AG20443 (cell line): ENCODE data around the gene RPS17.
"Not testable (repeated sequence)": the region's sequence is repeated elsewhere in the genome, so short reads cannot be mapped to it uniquely, and the experiment has no call there.

Experiments used
- DNase-seq: peaks from one replicate; pipeline ENCODE4 v3.0.0; 2012; ENCODE audit warnings: low spot score, mixed read lengths

RPS17 gene

DNA sequence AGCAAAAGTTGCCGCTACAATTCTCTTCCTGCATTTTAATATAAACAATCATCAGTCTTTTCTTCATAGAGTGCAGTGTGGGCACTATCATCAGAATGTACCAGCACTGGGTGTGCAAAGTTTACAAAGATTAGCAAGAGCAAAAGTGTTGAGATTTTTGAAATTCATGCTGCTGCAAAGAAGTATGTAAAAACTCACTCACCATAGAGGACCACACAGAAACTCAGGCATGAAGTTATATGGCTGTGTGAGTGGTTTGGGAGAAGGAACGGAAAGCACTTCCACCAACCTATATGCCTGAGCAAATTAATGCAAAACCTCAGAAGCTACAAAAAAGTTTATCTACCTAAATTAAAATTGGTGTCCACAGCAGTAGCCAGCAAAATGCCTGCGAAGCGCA lies 32.6 kb downstream of the RPS17 start:
- not testable (repeated sequence) for DNase-seq

DNA sequence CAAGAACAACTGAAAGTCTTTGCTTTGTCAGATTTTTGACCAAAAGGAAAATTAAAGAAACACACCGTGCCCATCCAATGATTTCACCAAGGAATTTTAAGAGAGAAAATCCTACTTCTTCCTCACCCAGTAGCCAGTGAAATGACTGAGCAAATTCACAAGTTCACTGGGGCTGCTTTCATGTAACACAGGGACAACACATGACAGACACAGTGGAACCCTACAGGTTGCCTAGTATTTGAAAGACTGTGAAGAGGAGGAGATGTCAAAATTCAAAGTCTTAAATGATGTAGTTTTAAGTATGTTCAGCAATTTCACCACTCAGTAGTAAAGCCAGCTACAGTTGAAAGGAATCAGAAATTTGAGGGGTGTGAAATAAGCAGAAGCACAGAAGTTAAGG lies 33.2 kb downstream of the RPS17 start:
- not testable (repeated sequence) for DNase-seq

DNA sequence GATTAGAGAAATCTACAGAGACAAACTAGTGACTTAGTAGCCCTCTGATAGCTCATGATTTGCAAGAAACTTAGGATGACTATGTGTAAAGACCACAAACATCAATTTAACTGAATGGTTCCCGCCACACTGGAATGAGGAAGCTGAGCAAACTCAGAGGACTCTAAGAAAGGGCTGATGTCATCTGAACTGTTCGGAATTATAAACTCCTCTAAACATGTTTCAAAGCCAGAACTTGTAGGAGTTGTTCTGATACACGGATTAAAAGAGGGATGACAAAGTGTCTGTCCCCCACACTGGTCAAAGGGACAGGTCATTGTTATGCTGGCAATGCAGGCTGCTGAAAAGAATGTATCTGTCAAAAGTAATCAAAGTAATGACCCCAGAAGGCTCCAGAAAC lies 34.4 kb downstream of the RPS17 start:
- not testable (repeated sequence) for DNase-seq

DNA sequence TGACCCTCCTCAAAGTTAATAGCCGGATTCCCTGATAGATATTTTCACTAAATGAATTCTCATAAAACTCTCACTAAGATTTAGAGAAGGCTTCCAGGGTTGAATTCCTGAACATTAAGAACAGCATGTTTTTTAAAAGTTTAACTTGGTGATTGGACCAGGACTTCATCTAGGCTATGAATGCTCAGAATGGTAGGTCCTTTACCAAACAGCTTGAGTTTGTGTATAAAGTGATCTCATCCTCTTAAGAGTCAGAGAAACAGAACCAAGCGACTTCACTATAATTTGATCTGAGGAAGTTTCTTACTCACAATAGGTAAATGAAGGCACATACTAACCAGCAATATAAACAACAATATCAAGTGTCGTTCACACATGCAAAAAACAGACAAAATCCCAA lies 36.2 kb downstream of the RPS17 start:
- DNase-seq: not testable (repeated sequence)

DNA sequence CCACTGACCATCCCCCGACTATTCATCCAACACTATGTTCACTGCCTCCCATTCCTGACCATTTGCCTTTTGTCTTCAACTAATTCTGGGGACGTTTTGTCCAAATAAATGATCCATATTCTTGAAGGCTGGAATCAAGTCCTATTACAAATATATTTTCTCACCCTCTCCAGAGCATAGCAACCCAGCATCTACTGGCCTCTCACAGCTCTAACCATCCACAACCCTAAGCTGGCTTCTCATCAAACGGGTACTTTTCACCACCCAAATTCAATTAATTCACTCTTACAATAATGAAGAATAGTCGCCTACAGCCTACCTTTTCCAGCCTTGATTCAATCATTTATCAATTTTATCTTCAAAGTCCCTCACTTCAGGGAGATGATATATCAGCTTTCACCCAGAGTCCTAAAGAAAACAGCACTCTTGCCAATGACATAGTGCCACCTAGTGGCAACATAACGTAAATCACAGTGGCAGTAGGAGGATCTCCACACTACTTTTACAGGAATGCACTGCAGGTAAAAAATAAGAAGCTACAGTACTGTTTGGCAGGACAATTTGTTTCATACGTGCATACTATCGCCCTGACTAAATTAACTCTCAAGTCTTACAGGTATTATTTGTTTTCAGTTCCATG lies 37.4 kb downstream of the RPS17 start:
- not testable (repeated sequence) for DNase-seq

DNA sequence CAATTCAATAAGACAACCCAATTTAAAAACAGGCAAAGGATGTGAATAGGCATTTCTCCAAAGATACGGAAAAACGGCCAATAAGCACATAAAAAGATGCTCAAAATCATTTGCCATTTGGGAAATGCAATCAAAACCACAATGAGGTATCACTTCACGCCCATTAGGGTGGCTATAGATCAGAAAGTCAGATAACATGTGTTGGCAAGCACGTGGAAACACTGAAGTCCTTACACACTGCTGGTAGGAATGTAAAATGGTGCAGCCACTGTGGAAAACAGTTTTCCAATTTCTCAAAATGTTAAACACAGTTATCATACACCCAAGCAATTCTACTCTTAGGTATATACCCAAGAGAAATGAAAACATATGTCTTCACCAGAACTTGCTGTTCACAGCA lies 39.5 kb downstream of the RPS17 start:
- DNase-seq: not testable (repeated sequence)

DNA sequence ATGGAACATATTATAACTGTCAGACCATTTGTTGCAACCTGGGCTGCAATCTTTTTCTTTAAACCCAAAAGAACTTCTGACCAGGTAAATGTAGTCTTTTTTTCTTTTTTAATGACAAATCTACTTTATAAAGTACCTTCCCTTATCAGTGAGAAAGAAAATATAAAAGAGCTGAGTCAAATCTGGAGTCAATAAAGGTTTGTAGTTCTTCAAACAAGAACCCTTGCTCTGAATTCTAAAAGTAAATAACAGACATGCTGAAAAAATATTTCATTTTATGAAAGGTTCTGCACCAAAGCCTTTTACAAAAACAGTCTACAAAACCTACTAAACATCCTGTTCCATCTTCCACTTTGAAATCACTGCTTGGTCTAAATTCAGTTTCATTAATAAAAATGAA lies 42.3 kb downstream of the RPS17 start:
- not testable (repeated sequence) for DNase-seq

DNA sequence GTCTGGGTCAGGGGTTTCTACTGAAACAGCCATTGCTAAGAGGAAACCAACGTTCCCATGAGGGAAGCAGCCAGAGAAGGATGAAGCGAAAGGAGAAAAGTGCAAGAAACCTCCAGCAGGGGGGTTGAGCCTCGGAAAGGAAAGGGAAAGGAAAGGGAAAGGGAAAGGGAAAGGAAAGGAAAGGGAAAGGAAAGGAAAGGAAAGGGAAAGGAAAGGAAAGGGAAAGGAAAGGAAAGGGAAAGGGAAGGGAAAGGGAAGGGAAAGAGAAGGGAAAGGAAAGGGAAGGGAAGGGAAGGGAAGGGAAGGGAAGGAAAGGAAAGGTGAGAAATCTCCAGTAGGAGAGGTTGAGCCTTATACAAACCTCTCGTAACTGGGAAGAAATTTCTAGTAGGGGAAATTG lies 52.0 kb downstream of the RPS17 start:
- DNase-seq: not testable (repeated sequence)

- DNase-seq: not testable (repeated sequence)
Observed at GRCh38 chr15:82487045-82487444, 53.2 kb downstream of the RPS17 start.
